Esophagus muscularis mucosa (tissue), 4 donors: ENCODE results near the gene E2F2.

Experiments
- EP300 ChIP-seq: sonication (generic); formaldehyde crosslinking; IDR thresholded peaks from one replicate; pipeline ENCODE4 v1.6.1; 2017; ENCODE audit warnings: antibody characterized with exemption
- POLR2AphosphoS5 ChIP-seq, 2 donors: sonication (generic); formaldehyde crosslinking; IDR thresholded peaks; one replicate each; pipeline ENCODE4 v1.6.1; 2017; ENCODE audit warnings: antibody characterized with exemption in 2 of 2
- TF ChIP-seq, protein P1 (sequence below), 3 experiments: fragments of 200-600 bp in 2 of 3; fragments of 450-650 bp in 1 of 3; sonication (generic) in 2 of 3; IDR thresholded peaks; one replicate each; pipeline ENCODE4 v1.5.1; 2017 to 2019; ENCODE audit warnings: antibody characterized with exemption in 3 of 3, mild to moderate bottlenecking in 2 of 3, moderate library complexity in 1 of 3

DNA sequence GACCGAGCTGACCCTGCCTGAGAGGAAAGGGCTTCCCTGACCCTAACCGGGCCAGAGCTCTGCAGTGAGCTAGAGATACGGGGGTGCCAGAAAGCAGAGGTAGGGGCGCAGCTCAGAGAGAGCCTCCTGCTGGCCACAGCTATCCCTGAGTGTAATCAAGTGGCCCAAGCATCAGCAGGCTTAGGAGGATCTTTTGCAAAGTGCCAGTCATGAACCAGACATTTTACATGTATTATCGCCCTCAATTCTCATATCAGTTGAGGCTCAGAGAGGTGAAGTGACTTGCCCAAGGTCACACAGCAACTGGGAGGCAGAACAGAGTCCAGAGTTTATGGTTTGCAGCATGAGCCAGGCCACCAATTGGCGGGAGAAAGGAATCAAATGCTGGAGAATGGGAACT, 35.3 kb upstream of the E2F2 start:
- TF ChIP-seq EP300 (no peak), POLR2AphosphoS5 (IDR thresholded peaks at IDR 0.05) (no peak)
- TF ChIP-seq, protein P1, sequence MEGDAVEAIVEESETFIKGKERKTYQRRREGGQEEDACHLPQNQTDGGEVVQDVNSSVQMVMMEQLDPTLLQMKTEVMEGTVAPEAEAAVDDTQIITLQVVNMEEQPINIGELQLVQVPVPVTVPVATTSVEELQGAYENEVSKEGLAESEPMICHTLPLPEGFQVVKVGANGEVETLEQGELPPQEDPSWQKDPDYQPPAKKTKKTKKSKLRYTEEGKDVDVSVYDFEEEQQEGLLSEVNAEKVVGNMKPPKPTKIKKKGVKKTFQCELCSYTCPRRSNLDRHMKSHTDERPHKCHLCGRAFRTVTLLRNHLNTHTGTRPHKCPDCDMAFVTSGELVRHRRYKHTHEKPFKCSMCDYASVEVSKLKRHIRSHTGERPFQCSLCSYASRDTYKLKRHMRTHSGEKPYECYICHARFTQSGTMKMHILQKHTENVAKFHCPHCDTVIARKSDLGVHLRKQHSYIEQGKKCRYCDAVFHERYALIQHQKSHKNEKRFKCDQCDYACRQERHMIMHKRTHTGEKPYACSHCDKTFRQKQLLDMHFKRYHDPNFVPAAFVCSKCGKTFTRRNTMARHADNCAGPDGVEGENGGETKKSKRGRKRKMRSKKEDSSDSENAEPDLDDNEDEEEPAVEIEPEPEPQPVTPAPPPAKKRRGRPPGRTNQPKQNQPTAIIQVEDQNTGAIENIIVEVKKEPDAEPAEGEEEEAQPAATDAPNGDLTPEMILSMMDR (IDR thresholded peaks at IDR 0.05), result no peak
